GM18520 (cell line): ENCODE measurements around the gene MAP3K5.

ENCODE experiments used
- ATAC-seq: cut with Tn5 transposase; IDR thresholded peaks from one replicate; pipeline ENCODE4 v1.9.1; 2021; ENCODE audit not compliant: unreplicated experiment

MAP3K5 gene

GRCh38 chr6:136550045-136550329, 242.3 kb downstream of the MAP3K5 start:
- ATAC-seq: peak; percentile 30

- ATAC-seq: no peak
These were observed 242.8 kb downstream of the MAP3K5 start for GRCh38 chr6:136549300-136550044.

- no peak for ATAC-seq
These were observed 243.5 kb downstream of the MAP3K5 start for GRCh38 chr6:136548582-136549299.

- no peak for ATAC-seq
These were observed 244.4 kb downstream of the MAP3K5 start for GRCh38 chr6:136547871-136548270.

- ATAC-seq: no peak
These were observed 244.9 kb downstream of the MAP3K5 start for GRCh38 chr6:136547336-136547735.

- no peak for ATAC-seq
These were observed 245.9 kb downstream of the MAP3K5 start for GRCh38 chr6:136546331-136546730.

- no peak for ATAC-seq
These were observed 248.0 kb downstream of the MAP3K5 start for GRCh38 chr6:136544326-136544725.

DNA sequence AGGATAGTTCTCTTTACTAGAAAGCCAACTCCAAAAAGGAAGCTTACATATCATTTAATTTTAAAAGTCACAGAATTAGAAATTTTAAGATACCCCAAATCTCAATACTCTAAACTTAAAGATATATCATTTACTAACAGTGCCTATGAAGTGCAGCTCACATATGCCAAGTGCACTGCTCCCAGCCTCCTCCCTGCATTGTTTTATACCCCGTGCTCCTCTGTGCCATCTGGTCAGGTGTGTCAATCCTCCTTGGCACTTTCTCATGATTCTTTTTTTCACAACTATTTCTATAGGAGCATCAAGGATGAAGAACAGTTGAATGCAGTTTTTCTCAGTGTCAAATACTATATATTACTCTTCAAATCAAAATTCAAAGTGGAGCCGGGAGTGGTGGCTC, 250.9 kb downstream of the MAP3K5 start:
- no peak for ATAC-seq

DNA sequence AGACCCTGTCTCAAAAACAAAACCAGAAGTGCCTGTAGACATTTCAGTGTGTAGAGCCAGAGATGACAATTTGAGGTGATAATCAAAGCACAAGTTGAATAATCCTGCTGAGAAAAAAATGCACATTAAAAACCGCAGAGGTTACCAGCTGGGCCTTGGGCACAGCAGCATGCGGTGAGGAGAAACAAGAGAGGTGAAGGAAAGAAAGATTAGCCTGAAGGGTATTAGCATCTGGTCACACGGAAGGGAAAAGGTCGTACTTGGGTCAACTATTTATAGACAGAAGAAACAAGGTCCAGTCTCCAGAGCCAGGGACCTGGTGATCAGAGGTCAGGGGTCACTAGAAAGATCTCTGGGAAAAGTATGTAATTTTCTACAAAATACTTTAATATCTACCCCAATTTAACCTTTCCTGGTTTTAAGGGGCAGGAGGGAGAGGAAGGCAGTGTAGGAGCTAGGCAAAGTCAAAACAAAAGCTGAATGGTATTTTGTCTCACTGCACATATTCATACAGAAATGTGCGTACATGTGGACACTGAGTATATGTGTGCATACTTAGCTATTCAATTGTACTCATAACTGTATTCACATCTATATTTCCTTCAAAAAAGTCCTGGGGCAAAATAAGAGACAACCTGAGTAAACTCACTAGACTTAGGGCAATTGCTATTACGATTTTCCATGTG, 252.2 kb downstream of the MAP3K5 start:
- no peak for ATAC-seq

GRCh38 chr6:136538836-136539235, 253.4 kb downstream of the MAP3K5 start:
- ATAC-seq: no peak

GRCh38 chr6:136535880-136536650, 256.2 kb downstream of the MAP3K5 start:
- no peak for ATAC-seq

DNA sequence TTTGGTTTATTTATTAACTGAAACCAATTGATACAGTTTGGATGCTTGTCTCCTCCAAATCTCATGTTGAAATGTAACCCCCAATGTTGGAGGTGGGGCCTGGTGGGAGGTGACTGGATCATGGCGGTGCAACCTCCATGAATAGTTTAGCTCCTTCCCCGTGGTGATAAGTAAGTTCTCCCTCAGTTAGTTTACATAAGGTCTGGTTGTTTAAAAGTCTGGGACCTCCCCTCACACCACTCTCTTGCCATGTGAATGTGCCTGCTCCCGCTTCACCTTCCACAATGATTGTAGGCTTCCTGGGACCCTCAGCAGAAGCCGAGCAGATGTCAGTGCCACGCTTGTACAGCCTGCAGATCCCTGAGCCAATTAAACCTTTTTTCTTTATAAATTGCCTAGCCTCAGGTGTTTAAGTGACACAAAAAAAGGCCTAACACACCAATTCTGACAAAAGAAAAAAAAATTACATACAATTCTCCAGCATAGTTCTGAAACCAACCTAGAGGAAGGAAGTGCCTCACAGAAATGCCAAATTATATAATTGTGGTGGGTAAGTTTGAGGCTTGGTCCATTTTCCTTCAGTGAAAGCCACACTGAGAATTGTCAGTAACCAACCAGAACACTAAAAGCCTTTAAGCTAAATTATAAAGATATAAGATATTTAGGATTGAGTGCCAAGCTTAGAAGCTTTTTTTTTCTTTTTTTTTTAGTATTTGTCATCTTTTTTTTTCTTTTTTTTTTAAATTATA, 257.1 kb downstream of the MAP3K5 start:
- ATAC-seq: no peak

GRCh38 chr6:136534268-136534667, 258.0 kb downstream of the MAP3K5 start:
- no peak for ATAC-seq

DNA sequence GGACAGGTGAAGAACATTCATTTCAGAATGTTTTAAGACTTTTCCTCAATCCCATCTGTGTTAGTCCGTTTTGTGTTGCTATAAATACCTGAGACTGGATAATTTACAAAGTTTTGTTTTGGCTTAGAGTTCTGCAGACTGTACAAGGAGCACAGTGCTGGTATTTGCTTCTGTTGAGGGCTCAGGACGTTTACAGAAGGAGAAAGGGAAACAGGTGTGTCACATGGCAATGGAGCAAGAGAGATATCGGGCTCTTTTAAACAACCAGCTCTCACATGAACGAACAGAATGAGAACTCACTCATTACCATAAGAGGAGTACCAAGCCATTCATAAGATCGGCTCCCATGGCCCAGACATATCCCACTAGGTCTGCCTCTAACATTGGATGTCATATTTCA, 258.8 kb downstream of the MAP3K5 start:
- no peak for ATAC-seq

DNA sequence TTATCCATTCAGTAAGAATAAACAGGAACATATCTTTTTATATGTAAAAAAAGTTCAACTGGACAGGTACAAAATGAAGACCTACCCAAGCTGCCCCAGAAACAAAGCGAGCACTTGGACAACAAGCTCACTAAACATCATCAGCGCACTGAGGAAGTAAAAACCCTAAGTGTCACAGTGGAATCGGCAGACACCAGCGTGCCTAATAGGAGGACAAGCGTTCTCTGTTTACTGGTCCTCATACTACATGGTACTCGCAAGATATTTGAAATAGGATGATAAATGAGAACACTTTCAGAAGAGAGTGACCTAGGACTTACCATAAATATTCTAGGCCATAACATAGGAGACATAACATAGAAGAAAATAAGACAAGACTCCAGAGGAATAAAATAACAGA, 260.2 kb downstream of the MAP3K5 start:
- ATAC-seq: no peak

- no peak for ATAC-seq
These were observed 262.6 kb downstream of the MAP3K5 start for GRCh38 chr6:136529710-136530109.

DNA sequence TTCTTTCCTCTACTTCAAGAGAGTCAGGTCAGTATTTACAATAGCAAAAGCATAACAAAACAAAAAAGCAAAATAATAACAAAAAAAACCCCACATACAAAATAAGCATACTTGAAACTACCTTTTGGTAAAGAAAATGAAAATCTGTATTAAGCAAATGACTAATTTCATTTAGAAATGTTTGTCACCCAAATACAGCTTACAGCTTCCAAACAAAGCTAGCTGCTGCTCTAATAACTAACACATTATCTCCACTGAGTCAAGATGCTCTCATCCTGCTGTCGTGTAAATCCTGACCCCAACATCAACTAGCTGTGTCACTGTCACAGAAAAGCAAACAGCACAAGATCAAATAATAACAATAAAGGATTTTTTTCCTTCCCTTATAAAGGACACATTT, 263.8 kb downstream of the MAP3K5 start:
- ATAC-seq: no peak

- no peak for ATAC-seq
These were observed 264.4 kb downstream of the MAP3K5 start for GRCh38 chr6:136527831-136528230.

DNA sequence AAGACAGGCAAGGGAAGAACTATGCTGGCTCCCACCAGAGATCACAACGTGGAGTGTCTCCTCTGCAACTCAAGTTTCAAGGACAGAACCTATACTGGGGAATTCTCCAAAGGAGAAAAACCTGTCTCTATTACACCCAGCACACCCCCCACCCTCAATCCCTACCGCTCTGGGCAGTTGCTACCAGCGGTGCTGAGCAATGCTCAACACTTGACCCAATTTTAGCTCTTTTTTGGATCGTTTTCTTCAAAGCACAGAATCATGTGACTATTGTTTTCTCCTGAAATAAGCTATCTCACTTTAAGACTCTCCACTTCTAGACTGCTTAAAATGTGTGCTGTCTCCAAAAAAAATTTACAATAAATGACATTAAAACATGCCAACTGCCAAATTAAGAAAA, 265.3 kb downstream of the MAP3K5 start:
- no peak for ATAC-seq

GRCh38 chr6:136526196-136526930, 265.9 kb downstream of the MAP3K5 start:
- no peak for ATAC-seq
